ENCODE results near the gene NCAPD2.
"Not testable (repeated sequence)": the region's sequence is repeated elsewhere in the genome, so short reads cannot be mapped to it uniquely, and the experiment has no call there.

NCAPD2 gene

GRCh38 chr12:6463858-6464257, 30.0 kb upstream of the NCAPD2 start:
- no peak for DNase-seq

- no peak for DNase-seq
Observed at GRCh38 chr12:6464531-6464930, 29.4 kb upstream of the NCAPD2 start.

- DNase-seq, result peak; percentile 75
Observed at GRCh38 chr12:6465467-6466183, 28.3 kb upstream of the NCAPD2 start.

GRCh38 chr12:6466184-6466573, 27.7 kb upstream of the NCAPD2 start:
- no peak for DNase-seq

- DNase-seq, result not testable (repeated sequence)
Observed at GRCh38 chr12:6466751-6467150, 27.2 kb upstream of the NCAPD2 start.

GRCh38 chr12:6467571-6468282, 26.2 kb upstream of the NCAPD2 start:
- DNase-seq, result not testable (repeated sequence)

- no peak for DNase-seq
Observed at GRCh38 chr12:6468283-6468575, 25.7 kb upstream of the NCAPD2 start.

- DNase-seq, result no peak
Observed at GRCh38 chr12:6469092-6469491, 24.8 kb upstream of the NCAPD2 start.

GRCh38 chr12:6469609-6470374, 24.1 kb upstream of the NCAPD2 start:
- no peak for DNase-seq

GRCh38 chr12:6470375-6471163, 23.3 kb upstream of the NCAPD2 start, which contains the start of gene VAMP1:
Gene VAMP1 (minus strand): TSS chr12:6470677. CDS start chr12:6470531, 146 bp downstream.
- peak; percentile 99 for DNase-seq

- DNase-seq, result no peak
Observed at GRCh38 chr12:6471989-6472360, 21.9 kb upstream of the NCAPD2 start.

- DNase-seq, result no peak
Observed at GRCh38 chr12:6472491-6472890, 21.4 kb upstream of the NCAPD2 start.

GRCh38 chr12:6475233-6475975, 18.5 kb upstream of the NCAPD2 start:
- not testable (repeated sequence) for DNase-seq

GRCh38 chr12:6476489-6476888, 17.4 kb upstream of the NCAPD2 start:
- no peak for DNase-seq

GRCh38 chr12:6477601-6478377, 16.1 kb upstream of the NCAPD2 start:
- DNase-seq, result not testable (repeated sequence)

GRCh38 chr12:6478416-6478815, 15.5 kb upstream of the NCAPD2 start:
- DNase-seq, result no peak

GRCh38 chr12:6488240-6488639, 5.7 kb upstream of the NCAPD2 start:
- no peak for DNase-seq

GRCh38 chr12:6489449-6489848, 4.5 kb upstream of the NCAPD2 start:
- DNase-seq, result no peak

- DNase-seq, result not testable (repeated sequence)
Observed at GRCh38 chr12:6490673-6491072, 3.2 kb upstream of the NCAPD2 start.

GRCh38 chr12:6492838-6493496, 935 bp upstream of the NCAPD2 start, which contains the start of gene MRPL51:
Gene MRPL51 (minus strand): TSS chr12:6493262. CDS start chr12:6493136, 126 bp downstream.
- DNase-seq, result peak; percentile 94

- DNase-seq, result no peak
Observed at GRCh38 chr12:6494258-6494743, 399 bp downstream of the NCAPD2 start.

Data from midbrain (tissue), 1 donor.